Endothelial cell of umbilical vein (primary cell): ENCODE results near the gene RANGAP1. TPM values are rescaled to one million over a fixed set of nuclear protein-coding genes. Genes with fewer than 3 reads are reported as not detected.

Experiments used
- BruUV-seq: library from RNA; stranded (reverse); fragments of 400-500 nt; replicated peaks from 2 replicates; lab custom pipeline; 2021; lab: Mats Ljungman, UMichigan
- CTCF ChIA-PET: fragments of 300-600, 350-600 bp; sonication (Branson Sonifier 250); formaldehyde crosslinking; loops from one replicate; lab custom pipeline; 2021; ENCODE audit warnings: antibody characterized with exemption, inconsistent platforms; lab: Charles Lee
- POLR2A ChIA-PET: fragments of 300-600, 350-600 bp; sonication (Branson Sonifier 250); formaldehyde crosslinking; loops from one replicate; lab custom pipeline; 2021; ENCODE audit warnings: antibody characterized with exemption, inconsistent platforms; lab: Charles Lee
- DNase-seq: peaks from one replicate; pipeline ENCODE4 v3.0.0-alpha.2; 2011; ENCODE audit warnings: low read depth, low spot score
- FAIRE-seq: peaks from 2 replicates; lab custom pipeline; 2011; peaks lifted over from hg19 to GRCh38; lab: Jason Lieb, UNC
- H2AFZ ChIP-seq: 2 replicates; pipeline ENCODE4 v1.6.0; 2012; ENCODE audit warnings: low read depth, low read length, control low read depth, inconsistent platforms
- H3K27ac ChIP-seq: 2 replicates; pipeline ENCODE4 v1.5.1; 2011; ENCODE audit warnings: low read depth, mild to moderate bottlenecking, control low read depth, low read length, moderate library complexity; ENCODE audit not compliant: insufficient read depth
- H3K27me3 ChIP-seq, 2 experiments: 2 replicates each; pipeline versions ENCODE4 v1.6.0 to v1.6.1; 2011; ENCODE audit warnings: low read length in 2 of 2, mixed read lengths in 1 of 2; ENCODE audit not compliant: control insufficient read depth in 2 of 2, insufficient read depth in 2 of 2
- H3K36me3 ChIP-seq, 2 experiments: 2 replicates in 1 of 2; 3 replicates in 1 of 2; pipeline ENCODE4 v1.5.1; 2011; ENCODE audit warnings: low read length in 2 of 2, mild to moderate bottlenecking in 1 of 2, moderate library complexity in 1 of 2; ENCODE audit not compliant: control insufficient read depth in 2 of 2, insufficient read depth in 2 of 2; ENCODE audit errors: extremely low read depth in 1 of 2
- H3K4me1 ChIP-seq: 3 replicates; pipeline ENCODE4 v1.5.1; 2011; ENCODE audit warnings: mild to moderate bottlenecking, low read length; ENCODE audit not compliant: control insufficient read depth, insufficient read depth; ENCODE audit errors: extremely low read depth
- H3K4me2 ChIP-seq: 2 replicates; pipeline ENCODE4 v1.6.1; 2011; ENCODE audit warnings: low read length, control low read depth, mixed read lengths; ENCODE audit not compliant: insufficient read depth
- H3K4me3 ChIP-seq, 3 experiments: fragments of 200-600 bp in 1 of 3; sonication (generic), shearing (Covaris generic) in 1 of 3; replicated peaks in 1 of 3; 2 replicates each; pipeline ENCODE4 v1.5.1; 2011 to 2016; ENCODE audit warnings: control low read depth in 3 of 3, low read length in 3 of 3, mild to moderate bottlenecking in 2 of 3, inconsistent platforms in 1 of 3, low read depth in 1 of 3, moderate library complexity in 1 of 3; ENCODE audit not compliant: insufficient read depth in 1 of 3
- H3K79me2 ChIP-seq: 2 replicates; pipeline ENCODE4 v1.6.0; 2012; ENCODE audit warnings: low read length, inconsistent platforms; ENCODE audit not compliant: control insufficient read depth, insufficient read depth
- H3K9ac ChIP-seq: replicated peaks from 2 replicates; pipeline ENCODE3; 2011; ENCODE audit warnings: low read length, control low read depth; ENCODE audit not compliant: insufficient read depth; ENCODE audit errors: extremely low read depth
- H3K9me1 ChIP-seq: replicated peaks from 3 replicates; pipeline ENCODE4 v1.6.0; 2011; ENCODE audit warnings: mild to moderate bottlenecking, low read length; ENCODE audit not compliant: control insufficient read depth, insufficient read depth; ENCODE audit errors: extremely low read depth
- H3K9me3 ChIP-seq: replicated peaks from 2 replicates; pipeline ENCODE4 v1.5.1; 2012; ENCODE audit warnings: low read length, inconsistent platforms; ENCODE audit not compliant: control insufficient read depth, insufficient read depth
- H4K20me1 ChIP-seq: replicated peaks from 2 replicates; pipeline ENCODE3; 2011; ENCODE audit warnings: mild to moderate bottlenecking, low read length; ENCODE audit not compliant: control insufficient read depth, insufficient read depth; ENCODE audit errors: extremely low read depth
- CTCF ChIP-seq, 2 donors: IDR thresholded peaks; 1 replicate in 1 of 2; 2 replicates in 1 of 2; pipeline ENCODE4 v1.5.1; 2011; ENCODE audit warnings: low read length in 2 of 2, mild to moderate bottlenecking in 2 of 2, moderate library complexity in 2 of 2, control low read depth in 1 of 2, inconsistent platforms in 1 of 2, low read depth in 1 of 2; ENCODE audit not compliant: insufficient read depth in 1 of 2; ENCODE audit errors: extremely low read depth in 1 of 2
- EZH2 ChIP-seq: IDR thresholded peaks from 2 replicates; pipeline ENCODE4 v1.6.1; 2012; ENCODE audit warnings: borderline replicate concordance, low read depth, mild to moderate bottlenecking, moderate library complexity, low read length, inconsistent platforms; ENCODE audit not compliant: severe bottlenecking
- FOS ChIP-seq: IDR thresholded peaks from 2 replicates; pipeline ENCODE4 v1.6.1; 2011; ENCODE audit warnings: mild to moderate bottlenecking, low read length, moderate library complexity, borderline replicate concordance; ENCODE audit not compliant: insufficient read depth
- GATA2 ChIP-seq: IDR thresholded peaks from 2 replicates; pipeline ENCODE4 v1.7.0; 2011; ENCODE audit warnings: low read depth, mild to moderate bottlenecking, moderate library complexity, mixed read lengths, low read length; ENCODE audit not compliant: insufficient read length, insufficient read depth
- JUN ChIP-seq: IDR thresholded peaks from 2 replicates; pipeline ENCODE4 v1.6.1; 2011; ENCODE audit warnings: borderline replicate concordance, low read depth; ENCODE audit not compliant: insufficient read length, insufficient read depth
- MYC ChIP-seq: IDR thresholded peaks from one replicate; pipeline ENCODE4 v1.6.1; 2011; ENCODE audit warnings: mild to moderate bottlenecking, low read depth, low read length
- POLR2A ChIP-seq: IDR thresholded peaks from 2 replicates; pipeline ENCODE4 v1.6.1; 2012; ENCODE audit warnings: low read depth, mild to moderate bottlenecking, control low read depth, low read length
- POLR2AphosphoS5 ChIP-seq: IDR thresholded peaks from 2 replicates; pipeline ENCODE4 v1.6.1; 2012; ENCODE audit warnings: low read depth, mild to moderate bottlenecking, control low read depth, low read length, moderate library complexity; ENCODE audit not compliant: insufficient read depth
- dilution Hi-C: fragments of 300-500 bp; cut with MboI; formaldehyde crosslinking; loops from one replicate; pipeline ENCODE4 v1.15.0; 2019; ENCODE audit warnings: low sequenced_read_pairs; ENCODE audit not compliant: extremely low pct_ligation_motif_present
- intact Hi-C: fragments of 100-400 bp; cut with micrococcal nuclease; formaldehyde crosslinking; loops from one replicate; pipeline ENCODE4 v1.10.0; 2022
- polyA plus RNA-seq, 4 experiments: library from polyadenylated mRNA; depleted of rRNA in 3 of 4; stranded (reverse) in 3 of 4; unstranded in 1 of 4; fragments of >200 nt; gene quantifications; 2 replicates each; pipeline versions ENCODE4 v1.2.1 to v1.2.3, GENCODE V29; 2011 to 2012; ENCODE audit warnings: missing spikeins in 1 of 4
- total RNA-seq: library from RNA; stranded (reverse); gene quantifications from 2 replicates; pipeline ENCODE4 v1.2.3, GENCODE V29; 2021
- TF ChIP-seq, protein P1 (sequence below): IDR thresholded peaks from 2 replicates; pipeline ENCODE4 v1.6.1; 2011; ENCODE audit not compliant: insufficient read depth, insufficient read length

Gene RANGAP1
- total and polyA plus RNA-seq, 2 donors (not counting 3 experiments of a cell fraction or from before 2014, with no cell fraction given) = 169 to 182 TPM

DNA sequence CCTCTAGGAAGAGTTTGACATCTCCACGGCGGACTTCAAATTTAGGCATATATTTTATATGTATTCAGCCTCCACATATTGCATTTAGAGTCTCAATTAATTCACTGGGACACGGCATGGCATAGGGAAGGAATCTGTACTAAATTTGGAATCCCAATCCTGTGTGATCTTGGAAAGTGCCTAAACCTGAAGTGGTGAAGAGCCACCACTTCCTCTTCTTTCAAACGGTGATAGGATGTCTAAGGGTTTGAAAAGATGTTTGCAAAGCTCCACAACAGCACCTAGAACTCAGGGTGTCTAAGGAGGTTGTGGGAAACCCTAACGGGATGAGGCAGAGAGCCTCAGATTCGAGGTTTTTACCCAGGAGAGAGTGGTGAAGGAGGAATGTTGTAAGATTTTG is 81.9 kb downstream of the RANGAP1 start:
- Histone ChIP-seq H3K79me2 (peaks cover 14% of the 10 kb centered on the region), H4K20me1 (no peaks in the 10 kb centered on the region), H2AFZ (no peak overlapping the region), H3K9me3 (no peaks in the 10 kb centered on the region), H3K4me2 (no peak overlapping the region), H3K4me1 (peaks cover 6% of the 10 kb centered on the region), H3K27me3 (no peaks in the 10 kb centered on the region), H3K27ac (no peak overlapping the region), H3K4me3 (no peak overlapping the region), H3K36me3 (no peaks in the 10 kb centered on the region), H3K9me1 (no peaks in the 10 kb centered on the region), H3K9ac (no peak overlapping the region)
- intact Hi-C loops (no loop called here), dilution Hi-C loops (no loop called here)
- POLR2A ChIA-PET = no interaction called here
- no peak for FAIRE-seq
- TF ChIP-seq CTCF (IDR thresholded peaks at IDR 0.05; ENCODE audit: extremely low read depth in 1 of 2, insufficient read depth in 1 of 2, low read depth in 1 of 2, low read length in 2 of 2) (no peak), POLR2AphosphoS5 (no peak), MYC (no peak)
- CTCF ChIA-PET = no interaction called here
- no peak for DNase-seq
- no TSS peak for BruUV-seq

- no peaks in the 10 kb centered on the region for H3K9me3 ChIP-seq
- H3K79me2 ChIP-seq = peaks cover 14% of the 10 kb centered on the region
- H3K27me3 ChIP-seq = no peaks in the 10 kb centered on the region
- H3K27ac ChIP-seq = no peak overlapping the region
- H3K36me3 ChIP-seq = no peaks in the 10 kb centered on the region
- no TSS peak for BruUV-seq
- H3K9ac ChIP-seq = no peak overlapping the region
- intact Hi-C loops = no loop called here
- no peak for FAIRE-seq
- H3K4me1 ChIP-seq = peaks cover 6% of the 10 kb centered on the region
- POLR2A ChIA-PET = no interaction called here
- H3K4me3 ChIP-seq = no peak overlapping the region
- H3K4me2 ChIP-seq = no peak overlapping the region
- TF ChIP-seq CTCF (IDR thresholded peaks at IDR 0.05; ENCODE audit: extremely low read depth in 1 of 2, insufficient read depth in 1 of 2, low read depth in 1 of 2, low read length in 2 of 2) (no peak), MYC (no peak), JUN (no peak), FOS (no peak), EZH2 (no peak), POLR2AphosphoS5 (no peak), POLR2A (no peak), GATA2 (no peak)
- TF ChIP-seq, protein P1, sequence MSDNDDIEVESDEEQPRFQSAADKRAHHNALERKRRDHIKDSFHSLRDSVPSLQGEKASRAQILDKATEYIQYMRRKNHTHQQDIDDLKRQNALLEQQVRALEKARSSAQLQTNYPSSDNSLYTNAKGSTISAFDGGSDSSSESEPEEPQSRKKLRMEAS = no peak
- no peak overlapping the region for H2AFZ ChIP-seq
- no peak for DNase-seq
- dilution Hi-C loops = no loop called here
- H4K20me1 ChIP-seq = no peaks in the 10 kb centered on the region
- CTCF ChIA-PET = no interaction called here
- no peaks in the 10 kb centered on the region for H3K9me1 ChIP-seq
These were observed 82.9 kb downstream of the RANGAP1 start for GRCh38 chr22:41203118-41203517.
